Hindlimb muscle (tissue), 1 donor: ENCODE measurements around the gene GRHL3. TPM values are rescaled to one million over a fixed set of nuclear protein-coding genes. Genes with fewer than 3 reads are reported as not detected.

Source experiments
- DNase-seq: peaks from one replicate; pipeline ENCODE4 v3.0.0-alpha.2; 2013
- polyA plus RNA-seq: library from polyadenylated mRNA; unstranded; fragments of 120-200 nt; gene quantifications from one replicate; pipeline ENCODE4 v1.2.1, GENCODE V29; 2013; ENCODE audit not compliant: insufficient read length

GRHL3 gene
- polyA plus RNA-seq, 1 donor = 0.68 TPM

DNA sequence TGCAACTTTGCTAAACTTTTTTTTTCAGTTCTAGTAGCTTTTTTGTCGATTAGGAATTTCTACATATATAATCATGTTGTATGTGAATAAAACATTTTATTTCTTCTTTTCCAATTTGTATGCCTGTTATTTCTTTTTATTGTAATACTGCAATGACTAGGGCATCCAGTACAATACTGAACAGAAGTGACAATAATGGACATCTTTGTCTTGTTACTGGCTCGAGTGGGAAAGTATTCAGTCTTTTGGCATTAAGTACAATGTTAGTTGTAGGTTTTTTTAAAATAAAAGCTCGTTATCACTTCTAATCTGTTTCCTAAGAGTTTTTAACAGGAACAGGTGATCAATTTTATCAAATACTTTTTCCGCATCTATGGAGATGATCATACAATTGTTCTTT is 84.6 kb downstream of the GRHL3 start:
- no peak for DNase-seq

Other genes with a start within 250 kb of the GRHL3 start
- gene MYOM3, start 207.2 kb upstream of the GRHL3 start, polyA plus RNA-seq = 458 TPM
- gene IL22RA1, start 176.2 kb upstream of the GRHL3 start, polyA plus RNA-seq = not detected
- gene IFNLR1, start 132.1 kb upstream of the GRHL3 start, polyA plus RNA-seq = 0.12 TPM
- 2.0 TPM for gene STPG1, start 94.4 kb downstream of the GRHL3 start, polyA plus RNA-seq
- 4.5 TPM for gene NIPAL3, start 96.4 kb downstream of the GRHL3 start, polyA plus RNA-seq
- gene RCAN3, start 183.5 kb downstream of the GRHL3 start, polyA plus RNA-seq = 1.5 TPM
- 0.06 TPM for gene NCMAP, start 236.7 kb downstream of the GRHL3 start, polyA plus RNA-seq